GM12878 (cell line): ENCODE measurements around the gene IAPP. TPM values are rescaled to one million over a fixed set of nuclear protein-coding genes. Genes with fewer than 3 reads are reported as not detected.

Experiments
- ATAC-seq: fragments of 200-7000 bp; cut with Tn5 transposase; 3 replicates; pipeline ENCODE4 v1.9.1; 2020; ENCODE audit warnings: mild to moderate bottlenecking, moderate library complexity
- BruUV-seq: library from RNA; stranded (reverse); fragments of 400-500 nt; replicated peaks from 2 replicates; lab custom pipeline; 2021; lab: Mats Ljungman, UMichigan
- CTCF ChIA-PET: fragments of 300-600 bp; sonication (Branson Sonifier 250); formaldehyde crosslinking; extraction: SDS; loops from one replicate; lab custom pipeline; 2021; ENCODE audit warnings: inconsistent platforms; lab: Yijun Ruan, JAX
- POLR2A ChIA-PET: fragments of 350-600 bp; formaldehyde crosslinking; extraction: SDS; loops from one replicate; lab custom pipeline; 2021; ENCODE audit warnings: inconsistent platforms; lab: Charles Lee
- RAD21 ChIA-PET: fragments of 300-600 bp; sonication (Branson Sonifier 250); formaldehyde crosslinking; loops from one replicate; lab custom pipeline; 2023; ENCODE audit warnings: antibody characterized with exemption; ENCODE audit not compliant: unreplicated experiment; lab: Charles Lee
- SMC1A ChIA-PET: fragments of 300-600 bp; sonication (Branson Sonifier 250); formaldehyde crosslinking; loops from one replicate; lab custom pipeline; 2023; ENCODE audit not compliant: unreplicated experiment, uncharacterized antibody; lab: Charles Lee
- DNase-seq: peaks from one replicate; pipeline ENCODE4 v3.0.0-alpha.2; 2011; ENCODE audit warnings: low read depth, low spot score
- FAIRE-seq: peaks from 3 replicates; lab custom pipeline; 2011; peaks lifted over from hg19 to GRCh38; lab: Jason Lieb, UNC
- H2AFZ ChIP-seq: 2 replicates; pipeline ENCODE4 v1.6.0; 2011; ENCODE audit warnings: low read depth, low read length, control low read depth; ENCODE audit not compliant: control insufficient read depth
- H3K27ac ChIP-seq: 2 replicates; pipeline ENCODE4 v1.5.1; 2011; ENCODE audit warnings: control low read depth; ENCODE audit not compliant: control insufficient read depth, insufficient read depth
- H3K27me3 ChIP-seq, 2 experiments: replicated peaks in 1 of 2; 2 replicates each; pipeline versions ENCODE4 v1.6.0 to v1.6.1; 2011; ENCODE audit warnings: low read length in 1 of 2; ENCODE audit not compliant: control insufficient read depth in 2 of 2, insufficient read depth in 2 of 2
- H3K36me3 ChIP-seq, 2 experiments: 2 replicates each; pipeline ENCODE4 v1.5.1; 2011; ENCODE audit warnings: low read length in 1 of 2; ENCODE audit not compliant: control insufficient read depth in 2 of 2, insufficient read depth in 2 of 2
- H3K4me1 ChIP-seq: 2 replicates; pipeline ENCODE4 v1.6.1; 2011; ENCODE audit warnings: mild to moderate bottlenecking, low read length, moderate library complexity, mixed read lengths; ENCODE audit not compliant: control insufficient read depth, insufficient read depth
- H3K4me2 ChIP-seq: 2 replicates; pipeline ENCODE4 v1.6.0; 2011; ENCODE audit warnings: control low read depth; ENCODE audit not compliant: control insufficient read depth, insufficient read depth
- H3K4me3 ChIP-seq: fragments of 200-600 bp; sonication (generic); 2 replicates; pipeline ENCODE4 v1.5.1; 2016
- H3K79me2 ChIP-seq: 2 replicates; pipeline ENCODE4 v1.6.0; 2011; ENCODE audit warnings: low read length; ENCODE audit not compliant: control insufficient read depth, insufficient read depth
- H3K9ac ChIP-seq: 2 replicates; pipeline ENCODE4 v1.8.0; 2011; ENCODE audit warnings: low read length, control low read depth, mixed read lengths; ENCODE audit not compliant: control insufficient read depth, insufficient read depth
- H3K9me3 ChIP-seq: replicated peaks from 3 replicates; pipeline ENCODE4 v1.5.1; 2011; ENCODE audit warnings: mild to moderate bottlenecking, low read length; ENCODE audit not compliant: control insufficient read depth, insufficient read depth
- H4K20me1 ChIP-seq: 2 replicates; pipeline ENCODE4 v1.6.0; 2011; ENCODE audit not compliant: control insufficient read depth, insufficient read depth
- ASH2L ChIP-seq: fragments of 300-600, 200-600 bp; sonication (generic); IDR thresholded peaks from 2 replicates; pipeline ENCODE4 v1.6.1; 2017; ENCODE audit warnings: low read depth, mild to moderate bottlenecking, borderline replicate concordance
- BACH1 ChIP-seq: fragments of 450-650 bp; IDR thresholded peaks from 2 replicates; pipeline ENCODE4 v1.6.1; 2017; ENCODE audit warnings: mild to moderate bottlenecking, borderline replicate concordance
- CTCF ChIP-seq, 3 experiments: IDR thresholded peaks in 2 of 3; conservative IDR thresholded peaks in 1 of 3; 2 replicates each; pipeline ENCODE4 v1.5.1; 2011; ENCODE audit warnings: low read depth in 3 of 3, low read length in 3 of 3, mild to moderate bottlenecking in 3 of 3, control low read depth in 2 of 3, moderate library complexity in 2 of 3, inconsistent platforms in 1 of 3, mixed read lengths in 1 of 3; ENCODE audit not compliant: control insufficient read depth in 2 of 3, insufficient read depth in 1 of 3; ENCODE audit errors: extremely low read depth in 1 of 3
- HDGF ChIP-seq: fragments of 450-650 bp; IDR thresholded peaks from 2 replicates; pipeline ENCODE4 v1.6.1; 2016; ENCODE audit warnings: antibody characterized with exemption
- KDM1A ChIP-seq: fragments of 200-600 bp; sonication (generic); IDR thresholded peaks from 2 replicates; pipeline ENCODE4 v1.6.1; 2016; ENCODE audit warnings: borderline replicate concordance
- NR2F1 ChIP-seq: fragments of 450-650 bp; conservative IDR thresholded peaks from 2 replicates; pipeline ENCODE4 v1.6.1; 2017; ENCODE audit warnings: mild to moderate bottlenecking
- SMC3 ChIP-seq: IDR thresholded peaks from 2 replicates; pipeline ENCODE4 v1.6.1; 2011; ENCODE audit warnings: low read length, improper control_type of control experiment, borderline replicate concordance
- SREBF1 ChIP-seq: IDR thresholded peaks from 2 replicates; pipeline ENCODE4 v1.6.1; 2012; ENCODE audit warnings: mild to moderate bottlenecking, low read length
- SRF ChIP-seq, 2 experiments: IDR thresholded peaks; 2 replicates each; pipeline ENCODE4 v1.6.1; 2011; ENCODE audit warnings: low read depth in 2 of 2, low read length in 2 of 2, mild to moderate bottlenecking in 1 of 2, moderate library complexity in 1 of 2
- ZZZ3 ChIP-seq: IDR thresholded peaks from 2 replicates; pipeline ENCODE4 v1.6.1; 2011; ENCODE audit warnings: low read depth; ENCODE audit not compliant: control insufficient read depth, insufficient read length
- WGBS: methylation state at CpG from one replicate; pipeline ENCODE4 v1.1.6; 2016; ENCODE audit warnings: low lambda C conversion rate; ENCODE audit not compliant: insufficient replicate concordance, insufficient coverage; ENCODE audit errors: missing lambda C conversion rate; 5-methylcytosine and 5-hydroxymethylcytosine counted together
- in situ Hi-C: fragments of 300-500 bp; cut with MboI; formaldehyde crosslinking; loops from 9 replicates; pipeline ENCODE4 v1.14.3; 2018; ENCODE audit warnings: mixed read lengths
- intact Hi-C: fragments of 100-400 bp; cut with micrococcal nuclease; formaldehyde crosslinking; loops from one replicate; pipeline ENCODE4 v1.14.2; 2022; ENCODE audit not compliant: unreplicated experiment
- polyA plus RNA-seq, 11 experiments: library from polyadenylated mRNA; depleted of rRNA in 4 of 11; unstranded in 6 of 11; stranded (reverse) in 5 of 11; fragments of >200 nt; fragmentation: Nextera tagmentation in 4 of 11; fragmentation: Illumina TruSeq in 1 of 11; extraction: Ambion mirVana in 4 of 11; extraction: Trizol in 1 of 11; gene quantifications; 1 replicate in 1 of 11; 2 replicates in 10 of 11; pipeline versions ENCODE4 v1.2.1 to v1.2.3, GENCODE V29; 2011 to 2016; ENCODE audit warnings: inconsistent platforms in 2 of 11, missing spikeins in 2 of 11, low read depth in 1 of 11
- total RNA-seq, 4 experiments: library from RNA; depleted of rRNA in 3 of 4; stranded (reverse); fragments of >200 nt in 3 of 4; fragmentation: Illumina TruSeq in 1 of 4; extraction: Trizol in 1 of 4; gene quantifications; 2 replicates each; pipeline versions ENCODE4 v1.2.1 to v1.2.3, GENCODE V29; 2013 to 2021

Gene IAPP
- total and polyA plus RNA-seq, 10 of the 15 experiments (the other 5 are each of a cell fraction or from before 2014, with no cell fraction given) = not detected

DNA sequence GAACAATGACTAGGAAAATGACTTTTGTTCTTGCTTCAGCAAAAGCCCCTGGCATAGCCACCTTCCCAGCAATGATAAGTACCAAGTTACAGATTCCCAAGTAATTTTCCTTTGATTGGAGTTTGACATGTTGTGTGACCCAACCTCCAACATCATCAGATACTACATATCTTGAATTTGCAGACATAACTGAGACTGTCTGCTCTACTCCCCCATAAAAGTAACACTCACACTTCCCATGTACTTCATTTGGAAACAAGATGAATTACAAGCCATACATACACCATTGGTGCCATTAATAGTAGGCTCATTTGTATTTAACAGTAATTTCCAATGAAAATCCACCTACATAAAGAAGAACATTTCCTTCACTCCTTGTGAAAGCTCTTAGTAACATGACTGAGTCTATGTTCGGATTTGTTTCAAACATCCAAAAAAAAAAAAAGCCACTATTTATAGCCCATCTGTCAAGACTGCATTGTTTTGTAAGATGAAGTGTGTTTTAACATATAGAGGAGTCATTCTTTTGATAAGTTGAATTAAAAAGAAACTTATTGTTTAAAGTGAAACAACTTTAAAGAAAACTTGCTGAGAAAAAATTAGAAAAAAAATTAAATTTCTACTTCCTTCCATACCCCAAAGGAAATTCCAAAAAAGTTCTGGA is 26.0 kb upstream of the IAPP start:
- ChIA-PET POLR2A (no interaction called here), SMC1A (no interaction called here), CTCF (no interaction called here), RAD21 (no interaction called here)
- Histone ChIP-seq H3K36me3 (no peaks in the 10 kb centered on the region), H3K4me1 (no peaks in the 10 kb centered on the region), H3K4me3 (no peak overlapping the region), H4K20me1 (no peaks in the 10 kb centered on the region), H2AFZ (no peak overlapping the region), H3K27me3 (no peaks in the 10 kb centered on the region), H3K27ac (no peak overlapping the region), H3K4me2 (no peak overlapping the region), H3K79me2 (no peaks in the 10 kb centered on the region), H3K9ac (no peak overlapping the region), H3K9me3 (no peaks in the 10 kb centered on the region)
- FAIRE-seq (no peak), DNase-seq (no peak), ATAC-seq (no peak)
- BruUV-seq = no TSS peak
- intact Hi-C loops = no loop called here
- in situ Hi-C loops = no loop called here
- 53% methylated on average over 1 of the region's 1 CpG for WGBS
- TF ChIP-seq ASH2L (no peak), HDGF (no peak), ZZZ3 (no peak), SREBF1 (no peak), SMC3 (no peak), NR2F1 (no peak), SRF (IDR thresholded peaks at IDR 0.05; ENCODE audit: low read depth in 2 of 2, low read length in 2 of 2) (no peak), BACH1 (no peak), CTCF (IDR thresholded peaks at IDR 0.05 in 2 of 3, conservative IDR thresholded peaks at IDR 0.05 in 1 of 3; ENCODE audit: control insufficient read depth in 2 of 3, extremely low read depth in 1 of 3, insufficient read depth in 1 of 3, low read depth in 3 of 3, low read length in 3 of 3) (no peak), KDM1A (no peak)
- TF ChIP-seq, all 136 proteins: peak for 0
